Adipocyte (in vitro differentiated cells): ENCODE results near the gene NUP93.

Experiments used
- DNase-seq: peaks from one replicate; pipeline ENCODE4 v3.0.0-alpha.2; 2015; ENCODE audit warnings: low read depth
- H3K27me3 ChIP-seq: replicated peaks from 2 replicates; pipeline ENCODE4 v1.7.0; 2013; ENCODE audit warnings: mild to moderate bottlenecking, low read length, moderate library complexity; ENCODE audit not compliant: control insufficient read depth, insufficient read depth
- H3K36me3 ChIP-seq: 2 replicates; pipeline ENCODE4 v1.7.0; 2013; ENCODE audit warnings: low read length, mild to moderate bottlenecking, moderate library complexity; ENCODE audit not compliant: control insufficient read depth, insufficient read depth, severe bottlenecking
- H3K4me1 ChIP-seq: 2 replicates; pipeline ENCODE4 v1.7.0; 2013; ENCODE audit warnings: mild to moderate bottlenecking, low read length, moderate library complexity; ENCODE audit not compliant: control insufficient read depth, insufficient read depth
- H3K4me3 ChIP-seq: 2 replicates; pipeline ENCODE4 v1.7.0; 2013; ENCODE audit warnings: mild to moderate bottlenecking, low read length, moderate library complexity
- H3K9ac ChIP-seq: 2 replicates; pipeline ENCODE4 v1.7.0; 2013; ENCODE audit warnings: mild to moderate bottlenecking, low read length, moderate library complexity
- H3K9me3 ChIP-seq: 2 replicates; pipeline ENCODE4 v1.7.0; 2013; ENCODE audit warnings: mild to moderate bottlenecking, low read length, moderate library complexity; ENCODE audit not compliant: control insufficient read depth

Gene NUP93

DNA sequence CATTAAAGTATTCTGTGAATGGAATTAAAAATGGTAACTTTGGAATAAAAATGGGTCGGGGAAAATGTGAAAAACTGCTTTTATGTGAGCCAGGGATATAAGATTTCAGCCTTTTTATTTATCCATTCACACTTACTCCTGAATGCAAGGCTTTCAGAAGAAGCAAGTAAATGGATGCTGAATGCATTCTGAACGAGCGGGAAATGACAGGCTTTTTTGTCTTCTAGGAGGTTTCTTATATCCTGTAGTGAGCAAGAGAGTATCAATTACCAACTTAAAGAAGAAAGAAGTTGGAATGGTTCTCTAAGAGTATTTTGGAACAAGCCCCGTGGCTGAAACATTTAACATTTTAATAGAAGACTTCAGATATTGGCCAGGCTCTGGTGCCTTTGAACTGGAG lies 36.0 kb downstream of the NUP93 start:
- no peak overlapping the region for H3K9ac ChIP-seq
- H3K36me3 ChIP-seq, result peaks cover 20% of the 10 kb centered on the region
- no peak overlapping the region for H3K4me3 ChIP-seq
- DNase-seq, result no peak
- H3K4me1 ChIP-seq, result peaks cover 13% of the 10 kb centered on the region
- no peaks in the 10 kb centered on the region for H3K27me3 ChIP-seq
- no peaks in the 10 kb centered on the region for H3K9me3 ChIP-seq

DNA sequence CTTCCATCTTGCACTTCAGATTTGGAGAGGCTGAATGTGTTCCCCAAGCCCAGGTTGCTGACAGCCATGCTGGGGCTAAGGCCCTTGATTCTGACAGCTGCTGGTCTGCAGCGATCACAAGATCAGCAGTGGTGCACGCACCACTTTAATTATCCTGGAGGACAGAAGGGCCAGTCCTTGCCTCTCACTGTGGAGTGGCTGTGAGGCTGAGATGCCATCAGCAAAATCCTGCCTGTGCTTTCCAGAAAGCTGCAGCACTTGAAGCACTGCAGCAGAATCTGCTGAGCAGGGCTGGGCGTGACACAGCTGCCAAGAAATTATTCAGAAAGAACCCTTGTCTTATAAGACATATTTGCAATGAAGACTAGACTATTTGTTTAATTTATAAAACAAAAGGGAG lies 37.1 kb downstream of the NUP93 start:
- Histone ChIP-seq H3K27me3 (no peaks in the 10 kb centered on the region), H3K4me3 (no peak overlapping the region), H3K36me3 (peaks cover 18% of the 10 kb centered on the region)

DNA sequence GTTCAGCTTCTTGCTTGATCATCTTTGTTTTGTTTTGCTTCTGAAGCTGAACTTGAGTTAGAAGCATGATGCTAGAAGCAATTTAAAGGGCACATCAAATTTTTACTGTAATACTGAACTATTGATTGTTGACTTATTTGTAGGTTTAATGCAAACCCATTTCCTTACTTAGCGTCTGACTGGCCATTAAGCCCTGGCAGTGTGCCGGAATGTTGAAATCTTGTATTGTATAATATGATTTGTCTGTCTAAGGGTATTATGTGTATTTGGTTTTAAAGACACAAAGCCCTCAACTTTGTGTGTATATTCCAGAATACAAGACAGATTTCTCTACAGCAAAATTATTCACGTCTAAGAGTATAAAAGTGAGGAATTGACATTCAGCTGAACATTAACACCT lies 39.7 kb downstream of the NUP93 start:
- Histone ChIP-seq H3K4me3 (no peak overlapping the region), H3K9ac (no peak overlapping the region), H3K27me3 (no peaks in the 10 kb centered on the region), H3K36me3 (peaks cover 4% of the 10 kb centered on the region), H3K4me1 (peaks cover 21% of the 10 kb centered on the region), H3K9me3 (no peaks in the 10 kb centered on the region)
- DNase-seq, result peak; percentile 47

More for the DNA sequence above, 37.1 kb downstream of the NUP93 start:
- H3K4me1 ChIP-seq, result peaks cover 20% of the 10 kb centered on the region
- no peak for DNase-seq
- H3K9ac ChIP-seq, result no peak overlapping the region
- no peaks in the 10 kb centered on the region for H3K9me3 ChIP-seq

DNA sequence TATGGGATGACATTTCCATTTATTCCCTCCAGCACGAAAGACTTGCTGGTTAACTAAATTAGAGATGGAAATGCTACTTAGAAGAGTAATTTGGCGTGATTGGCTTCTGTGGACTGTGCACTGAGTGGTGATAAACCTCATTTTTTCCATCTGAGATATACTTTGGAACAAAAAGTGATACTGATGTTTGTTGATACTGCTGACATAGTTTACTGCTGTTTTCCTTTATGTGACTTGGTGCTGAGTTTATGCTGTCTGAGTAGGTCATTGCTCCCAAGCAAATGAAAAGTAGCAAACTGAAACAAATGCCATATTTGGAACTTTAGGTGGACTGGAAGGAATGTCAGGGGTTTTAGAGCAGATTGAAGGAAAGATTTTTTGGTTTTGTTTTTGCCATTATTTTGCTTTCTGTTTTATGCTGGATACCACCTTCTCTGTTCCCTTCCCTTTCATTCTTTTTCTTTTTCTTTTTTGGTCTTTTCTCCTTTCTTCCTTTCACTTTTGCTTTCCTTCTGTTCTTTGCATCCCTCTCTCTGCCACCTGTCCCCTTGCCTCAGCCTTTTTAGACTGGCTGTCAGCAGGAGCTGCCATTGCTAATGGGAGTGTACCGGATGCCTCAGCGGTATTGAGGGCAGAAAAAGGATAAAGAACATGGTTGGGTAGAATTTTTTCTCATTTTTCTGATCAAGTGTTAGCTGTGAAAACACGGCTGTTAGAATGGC lies 41.8 kb downstream of the NUP93 start:
- Histone ChIP-seq H3K4me1 (peaks cover 29% of the 10 kb centered on the region), H3K36me3 (peaks cover 4% of the 10 kb centered on the region), H3K4me3 (no peak overlapping the region), H3K9ac (no peak overlapping the region), H3K9me3 (no peaks in the 10 kb centered on the region), H3K27me3 (no peaks in the 10 kb centered on the region)
- DNase-seq, result no peak

DNA sequence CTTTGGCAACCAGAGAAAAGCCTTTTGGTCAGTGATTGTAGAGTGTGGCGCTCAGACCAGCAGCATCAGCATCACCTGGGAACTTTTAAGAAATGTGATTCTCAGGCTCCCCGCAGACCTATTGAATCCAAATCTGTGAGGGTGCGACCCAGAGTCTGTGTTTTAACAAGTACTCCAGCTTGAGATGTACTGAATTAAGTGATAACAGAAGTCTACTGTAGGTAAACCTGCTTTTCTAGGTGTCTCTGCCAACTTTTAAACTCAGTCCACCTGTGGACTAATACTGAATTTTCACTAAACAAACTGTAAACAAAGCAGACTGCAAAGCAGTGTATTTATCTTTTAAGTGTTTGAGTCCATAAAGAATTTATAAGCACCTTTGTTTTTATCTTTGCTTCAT lies 43.6 kb downstream of the NUP93 start:
- Histone ChIP-seq H3K27me3 (no peaks in the 10 kb centered on the region), H3K9me3 (no peaks in the 10 kb centered on the region), H3K4me3 (no peak overlapping the region), H3K9ac (no peak overlapping the region), H3K36me3 (no peaks in the 10 kb centered on the region), H3K4me1 (peaks cover 38% of the 10 kb centered on the region)
- DNase-seq, result no peak

DNA sequence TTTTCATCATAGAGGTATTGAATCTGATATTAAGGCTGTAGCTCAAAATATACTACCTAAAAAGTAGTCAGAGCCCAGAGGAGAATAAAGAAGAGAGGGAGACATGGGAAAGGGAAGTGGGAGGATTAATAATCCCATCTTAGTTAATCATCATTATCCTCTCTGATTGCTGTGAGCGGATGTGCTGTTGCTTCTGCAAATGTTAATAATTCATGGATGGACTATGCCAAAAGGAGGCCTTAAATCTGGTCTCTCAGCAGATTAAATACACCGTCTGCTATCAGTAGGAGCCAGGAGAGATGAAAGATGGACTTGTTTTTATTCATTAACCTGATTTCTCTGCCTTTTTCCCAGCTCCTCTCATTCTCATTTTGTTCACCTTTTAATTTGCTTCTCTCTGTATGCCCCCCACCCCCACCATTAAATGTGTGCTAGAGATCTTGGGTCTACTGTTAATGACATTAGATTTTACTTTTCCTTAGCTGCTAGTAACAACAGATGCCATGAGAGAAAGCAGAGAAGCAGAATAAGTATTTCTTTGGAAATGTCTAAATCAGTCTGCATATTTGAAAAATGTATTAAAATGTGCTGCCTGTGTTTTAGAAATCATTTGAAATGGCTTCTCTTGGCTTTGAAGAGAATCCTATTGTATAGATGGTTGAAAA lies 44.2 kb downstream of the NUP93 start:
- peaks cover 34% of the 10 kb centered on the region for H3K4me1 ChIP-seq
- no peak overlapping the region for H3K9ac ChIP-seq
- no peaks in the 10 kb centered on the region for H3K9me3 ChIP-seq
- H3K27me3 ChIP-seq, result no peaks in the 10 kb centered on the region
- no peak overlapping the region for H3K4me3 ChIP-seq
- H3K36me3 ChIP-seq, result no peaks in the 10 kb centered on the region
- DNase-seq, result no peak

DNA sequence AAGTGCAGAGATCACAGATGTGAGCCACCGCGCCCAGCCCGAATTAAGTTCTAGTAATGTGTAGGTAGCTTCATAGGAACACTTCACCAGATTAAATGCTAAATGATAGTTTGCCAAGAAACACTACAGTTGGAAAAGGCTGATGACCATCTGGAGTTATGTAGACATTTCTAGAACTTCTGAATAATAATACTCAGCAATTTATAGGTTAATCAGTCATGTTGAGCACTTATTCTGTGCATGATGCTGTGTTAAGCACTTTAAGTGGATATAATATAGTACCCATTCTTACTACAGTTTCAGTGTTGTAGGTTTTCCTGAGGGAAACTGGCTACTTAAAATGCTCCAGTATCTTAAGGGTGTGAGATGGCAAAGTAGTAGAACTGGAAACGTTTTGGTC lies 45.2 kb downstream of the NUP93 start:
- Histone ChIP-seq H3K9ac (no peak overlapping the region), H3K9me3 (no peaks in the 10 kb centered on the region), H3K27me3 (no peaks in the 10 kb centered on the region), H3K4me1 (peaks cover 25% of the 10 kb centered on the region), H3K4me3 (no peak overlapping the region), H3K36me3 (no peaks in the 10 kb centered on the region)
- no peak for DNase-seq

DNA sequence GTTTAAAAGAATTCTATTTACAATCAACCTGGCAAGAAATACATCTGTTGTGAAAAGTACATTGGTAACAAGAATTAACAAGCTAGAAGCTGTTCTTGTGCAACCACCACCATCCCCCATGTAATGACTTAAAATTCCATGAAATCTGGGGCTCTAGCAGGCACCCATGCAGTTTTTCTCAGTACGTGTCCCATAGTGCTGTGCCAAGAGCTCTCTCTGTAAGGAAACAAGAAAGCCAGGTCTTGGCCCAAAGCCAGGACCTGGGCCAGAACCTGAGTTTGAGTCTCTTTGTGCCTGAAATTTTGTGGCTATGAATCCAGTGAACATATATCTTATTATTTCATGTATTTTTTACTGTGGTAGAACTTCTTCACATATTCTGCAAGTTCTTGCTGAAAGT lies 46.6 kb downstream of the NUP93 start:
- Histone ChIP-seq H3K4me3 (no peak overlapping the region), H3K9ac (no peak overlapping the region), H3K27me3 (no peaks in the 10 kb centered on the region), H3K36me3 (no peaks in the 10 kb centered on the region), H3K9me3 (no peaks in the 10 kb centered on the region), H3K4me1 (peaks cover 23% of the 10 kb centered on the region)
- DNase-seq, result peak; percentile 52

DNA sequence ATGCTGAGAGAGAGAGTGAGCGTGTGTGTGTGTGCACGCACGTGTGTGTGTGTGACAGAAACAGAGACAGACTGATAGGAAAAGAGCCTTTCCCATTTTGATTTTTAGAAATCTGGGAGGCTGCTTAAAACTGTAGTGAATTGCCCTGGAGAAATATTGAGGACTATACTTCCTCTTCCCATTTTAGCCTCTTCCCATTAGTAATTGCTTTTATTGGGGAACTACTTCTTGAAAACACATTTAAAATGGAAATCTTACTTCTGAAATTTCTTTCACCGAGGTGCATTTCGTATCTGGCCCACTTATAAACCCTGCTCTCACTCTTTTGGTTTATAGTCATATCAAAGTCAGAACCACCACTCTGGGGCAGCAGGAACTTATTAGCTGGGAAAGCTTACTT lies 47.1 kb downstream of the NUP93 start:
- DNase-seq, result no peak
- Histone ChIP-seq H3K4me3 (no peak overlapping the region), H3K27me3 (no peaks in the 10 kb centered on the region), H3K9me3 (no peaks in the 10 kb centered on the region), H3K9ac (no peak overlapping the region), H3K4me1 (peaks cover 18% of the 10 kb centered on the region), H3K36me3 (no peaks in the 10 kb centered on the region)

DNA sequence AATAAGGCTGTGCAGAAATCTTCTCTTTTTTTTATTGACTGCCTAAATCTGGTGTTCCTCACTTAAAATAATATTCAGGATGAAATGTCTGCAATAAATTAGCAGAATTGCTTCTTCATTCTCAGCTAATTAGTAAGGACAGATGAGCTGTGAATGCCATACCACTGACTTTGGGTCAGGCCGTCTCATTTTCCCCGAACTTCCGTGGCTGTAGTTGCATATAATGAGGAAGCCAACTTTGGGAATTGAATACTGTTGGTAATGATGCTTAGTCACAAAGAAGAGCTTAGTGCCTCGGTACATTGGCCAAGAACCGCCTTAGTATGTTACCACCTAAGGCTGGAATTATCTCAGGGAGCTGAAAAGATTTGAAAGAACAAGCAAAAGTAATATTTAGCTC lies 47.6 kb downstream of the NUP93 start:
- DNase-seq, result peak; percentile 25
- Histone ChIP-seq H3K4me1 (peaks cover 16% of the 10 kb centered on the region), H3K27me3 (no peaks in the 10 kb centered on the region), H3K9ac (no peak overlapping the region), H3K4me3 (no peak overlapping the region), H3K9me3 (no peaks in the 10 kb centered on the region), H3K36me3 (no peaks in the 10 kb centered on the region)

DNA sequence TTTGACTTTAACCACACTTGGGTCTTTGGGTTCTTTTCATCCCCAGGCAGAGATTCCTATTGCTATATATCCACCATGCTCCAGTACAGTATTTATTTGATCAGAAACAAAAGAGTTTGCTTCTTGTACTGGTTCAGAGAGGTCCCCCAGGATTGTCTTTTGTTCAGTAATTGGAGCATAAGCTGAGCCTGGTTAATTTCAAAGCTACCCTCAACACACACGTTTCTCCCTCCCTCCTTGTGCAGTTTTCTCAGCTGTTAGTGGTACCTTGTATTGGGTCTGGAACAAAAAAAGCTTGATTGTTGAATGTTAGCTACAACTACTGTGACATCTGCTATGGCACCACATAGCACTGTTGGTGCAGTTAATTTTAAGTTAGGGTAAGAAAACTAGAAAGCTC lies 50.0 kb downstream of the NUP93 start:
- no peaks in the 10 kb centered on the region for H3K27me3 ChIP-seq
- no peaks in the 10 kb centered on the region for H3K36me3 ChIP-seq
- no peak for DNase-seq
- H3K9ac ChIP-seq, result no peak overlapping the region
- H3K4me1 ChIP-seq, result peaks cover 23% of the 10 kb centered on the region
- H3K4me3 ChIP-seq, result no peak overlapping the region
- H3K9me3 ChIP-seq, result no peaks in the 10 kb centered on the region
